Pancreas (tissue), 10 donors: ENCODE data around the gene RAP1GAP. TPM values are rescaled to one million over a fixed set of nuclear protein-coding genes. Genes with fewer than 3 reads are reported as not detected.

Experiments used
- ATAC-seq, 4 donors: fragments of 200-7000 bp; cut with Tn5 transposase; one replicate each; pipeline versions ENCODE4 v1.8.0 to v1.9.1; 2020; ENCODE audit warnings: mild to moderate bottlenecking in 4 of 4, moderate library complexity in 4 of 4
- DNase-seq, 6 donors: peaks; one replicate each; pipeline ENCODE4 v3.0.0-alpha.2; 2020
- FAIRE-seq: peaks from 2 replicates; lab custom pipeline; 2012; peaks lifted over from hg19 to GRCh38; lab: Jason Lieb, UNC
- H3K27ac ChIP-seq, 4 donors: fragments of 200-600 bp; sonication (generic); 1 replicate in 3 of 4; 2 replicates in 1 of 4; pipeline versions ENCODE4 v1.5.0 to v1.8.0; 2020
- H3K27me3 ChIP-seq, 4 donors: fragments of 200-600 bp; one replicate each; pipeline ENCODE4 v1.8.0; 2021
- H3K36me3 ChIP-seq, 3 donors: fragments of 200-600 bp; sonication (generic) in 1 of 3; one replicate each; pipeline versions ENCODE4 v1.5.0 to v1.8.0; 2020 to 2021
- H3K4me1 ChIP-seq, 3 donors: fragments of 200-600 bp; one replicate each; pipeline ENCODE4 v1.8.0; 2021
- H3K4me3 ChIP-seq, 4 donors: fragments of 200-600 bp; sonication (generic) in 2 of 4; one replicate each; pipeline versions ENCODE4 v1.5.0 to v1.8.0; 2020 to 2021
- H3K9me3 ChIP-seq, 4 donors: fragments of 200-600 bp; one replicate each; pipeline ENCODE4 v1.8.0; 2021
- WGBS, 2 donors: extraction: QIAGEN DNeasy Blood & Tissue Kit; methylation state at CpG; one replicate each; pipeline ENCODE4 v1.1.7; 2013; 5-methylcytosine and 5-hydroxymethylcytosine counted together
- intact Hi-C, 3 donors: fragments of 100-400 bp; cut with DNase I; formaldehyde crosslinking; loops; one replicate each; pipeline versions ENCODE4 v1.11.1 to v1.14.2; 2022
- polyA plus RNA-seq, 2 donors: library from polyadenylated mRNA; stranded (reverse); fragments of 200-250 nt; gene quantifications; one replicate each; pipeline ENCODE4 v1.2.3, GENCODE V29; 2013
- total RNA-seq, 6 donors: library from RNA; stranded (reverse); fragmentation: NEBNext Ultra II Directional in 4 of 6; extraction: Animal tissue kit (Norgen Biotek cat#: 25700) in 4 of 6; gene quantifications; one replicate each; pipeline versions ENCODE4 v1.2.1 to v1.2.4, GENCODE V29; 2021 to 2023
- TF ChIP-seq, protein P1 (sequence below), 4 donors: fragments of 200-600 bp; sonication (generic) in 3 of 4; IDR thresholded peaks; one replicate each; pipeline versions ENCODE4 v1.5.0 to v1.8.0; 2021; ENCODE audit warnings: antibody characterized with exemption in 4 of 4
- donor health status: healthy with polysubstance abuse.
- donor health status: DM: no; HTN: no; CAD: no; lungs with moderate emphysema.
- donor health status: DM: no; HTN: no; CAD: no.
- donor health status: control.
- donor health status: control.
- donor health status: Bipolar disorder and iron deficiency.
- donor health status: DM: yes; HTN: yes; CAD: no.
- donor health status: DM: no; HTN: no; CAD: no.
- donor health status: DM: no; HTN: no; CAD: no.
- donor health status: DM: yes; HTN: yes; CAD: no.

The RAP1GAP gene
- total and polyA plus RNA-seq, 8 donors = 53.4 to 100 (median 73.0) TPM

GRCh38 chr1:21586846-21587601 is 82.1 kb downstream of the RAP1GAP start:
- 31 to 41% methylated on average over 24 of the region's 24 CpGs for WGBS, 2 donors
- TF ChIP-seq, protein P1, sequence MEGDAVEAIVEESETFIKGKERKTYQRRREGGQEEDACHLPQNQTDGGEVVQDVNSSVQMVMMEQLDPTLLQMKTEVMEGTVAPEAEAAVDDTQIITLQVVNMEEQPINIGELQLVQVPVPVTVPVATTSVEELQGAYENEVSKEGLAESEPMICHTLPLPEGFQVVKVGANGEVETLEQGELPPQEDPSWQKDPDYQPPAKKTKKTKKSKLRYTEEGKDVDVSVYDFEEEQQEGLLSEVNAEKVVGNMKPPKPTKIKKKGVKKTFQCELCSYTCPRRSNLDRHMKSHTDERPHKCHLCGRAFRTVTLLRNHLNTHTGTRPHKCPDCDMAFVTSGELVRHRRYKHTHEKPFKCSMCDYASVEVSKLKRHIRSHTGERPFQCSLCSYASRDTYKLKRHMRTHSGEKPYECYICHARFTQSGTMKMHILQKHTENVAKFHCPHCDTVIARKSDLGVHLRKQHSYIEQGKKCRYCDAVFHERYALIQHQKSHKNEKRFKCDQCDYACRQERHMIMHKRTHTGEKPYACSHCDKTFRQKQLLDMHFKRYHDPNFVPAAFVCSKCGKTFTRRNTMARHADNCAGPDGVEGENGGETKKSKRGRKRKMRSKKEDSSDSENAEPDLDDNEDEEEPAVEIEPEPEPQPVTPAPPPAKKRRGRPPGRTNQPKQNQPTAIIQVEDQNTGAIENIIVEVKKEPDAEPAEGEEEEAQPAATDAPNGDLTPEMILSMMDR (IDR thresholded peaks at IDR 0.05) = no peak
- peak in 5 of 6 donors; percentile 39 to 71 (median 68) for DNase-seq
- intact Hi-C loops = no loop called here
- Histone ChIP-seq H3K4me3 (no peak overlapping the region), H3K4me1 (peaks cover 0 to 4% (median 0%) of the 10 kb centered on the region in 3 donors), H3K27ac (no peak overlapping the region), H3K27me3 (no peaks in the 10 kb centered on the region), H3K36me3 (no peaks in the 10 kb centered on the region), H3K9me3 (no peaks in the 10 kb centered on the region)
- ATAC-seq = peak; percentile 51 to 80 (median 72)
- no peak for FAIRE-seq

GRCh38 chr1:21586222-21586621 is 82.9 kb downstream of the RAP1GAP start:
- Histone ChIP-seq H3K27ac (no peak overlapping the region), H3K9me3 (no peaks in the 10 kb centered on the region), H3K4me3 (no peak overlapping the region), H3K4me1 (peaks cover 0 to 4% (median 0%) of the 10 kb centered on the region in 3 donors), H3K36me3 (no peaks in the 10 kb centered on the region), H3K27me3 (no peaks in the 10 kb centered on the region)
- TF ChIP-seq, protein P1 (IDR thresholded peaks at IDR 0.05) = no peak
- intact Hi-C loops = no loop called here
- FAIRE-seq = no peak
- no peak for ATAC-seq
- 57 to 72% methylated on average over 12 of the region's 12 CpGs for WGBS, 2 donors
- DNase-seq = no peak

DNA sequence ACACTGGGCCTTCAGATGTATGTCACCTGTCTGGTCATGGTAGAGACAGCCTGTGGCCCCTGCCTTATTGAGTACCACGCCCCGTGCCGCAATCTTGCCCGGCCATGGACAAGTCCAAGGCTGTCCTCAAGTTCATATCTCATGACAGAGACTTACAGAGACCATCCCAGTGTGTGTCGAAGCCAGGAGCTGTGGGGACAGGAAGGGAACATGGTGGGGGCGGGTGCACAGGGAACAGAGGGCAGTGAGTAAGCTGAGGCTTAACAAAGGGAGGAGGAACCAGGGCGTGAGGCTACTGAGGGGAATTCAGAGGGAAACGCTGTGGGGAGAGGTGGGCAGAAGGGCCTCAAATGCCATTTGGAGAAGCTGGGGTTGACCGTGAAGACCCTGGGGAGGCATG is 84.1 kb downstream of the RAP1GAP start:
- TF ChIP-seq, protein P1 (IDR thresholded peaks at IDR 0.05) = no peak
- ATAC-seq = no peak
- intact Hi-C loops = no loop called here

DNA sequence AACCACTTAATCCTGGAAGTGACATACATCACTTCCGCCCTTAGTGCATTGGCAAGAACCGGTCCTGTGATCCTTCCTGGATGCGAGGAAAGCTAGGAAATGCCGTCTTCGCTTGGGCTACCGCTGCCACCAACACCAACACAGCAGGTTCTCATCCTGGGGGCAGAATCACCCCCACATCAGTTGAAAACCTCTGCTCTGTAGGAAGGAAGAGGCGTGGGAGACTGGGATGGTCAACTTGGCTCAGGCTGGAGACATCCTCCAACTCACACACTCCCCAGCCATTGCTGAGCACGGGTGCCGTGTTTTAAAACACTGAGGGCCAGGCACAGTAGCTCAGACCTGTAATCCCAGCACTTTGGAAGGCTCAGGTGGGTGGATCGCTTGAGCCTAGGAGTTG is 85.1 kb downstream of the RAP1GAP start:
- WGBS, 2 donors = 65 to 77% methylated on average over 10 of the region's 10 CpGs
- TF ChIP-seq, protein P1 (IDR thresholded peaks at IDR 0.05) = no peak
- no peaks in the 10 kb centered on the region for H3K36me3 ChIP-seq
- H3K27ac ChIP-seq = no peak overlapping the region
- no peaks in the 10 kb centered on the region for H3K27me3 ChIP-seq
- no peak overlapping the region for H3K4me3 ChIP-seq
- DNase-seq = no peak
- intact Hi-C loops = no loop called here
- no peak for ATAC-seq
- no peak for FAIRE-seq
- no peaks in the 10 kb centered on the region for H3K4me1 ChIP-seq
- no peaks in the 10 kb centered on the region for H3K9me3 ChIP-seq

More for the DNA sequence above, 84.1 kb downstream of the RAP1GAP start:
- 84 to 88% methylated on average over 9 of the region's 9 CpGs for WGBS, 2 donors
- no peaks in the 10 kb centered on the region for H3K27me3 ChIP-seq
- DNase-seq (no peak), FAIRE-seq (no peak)
- no peak overlapping the region for H3K27ac ChIP-seq
- no peaks in the 10 kb centered on the region for H3K9me3 ChIP-seq
- no peaks in the 10 kb centered on the region for H3K36me3 ChIP-seq
- no peaks in the 10 kb centered on the region for H3K4me1 ChIP-seq
- H3K4me3 ChIP-seq = no peak overlapping the region

DNA sequence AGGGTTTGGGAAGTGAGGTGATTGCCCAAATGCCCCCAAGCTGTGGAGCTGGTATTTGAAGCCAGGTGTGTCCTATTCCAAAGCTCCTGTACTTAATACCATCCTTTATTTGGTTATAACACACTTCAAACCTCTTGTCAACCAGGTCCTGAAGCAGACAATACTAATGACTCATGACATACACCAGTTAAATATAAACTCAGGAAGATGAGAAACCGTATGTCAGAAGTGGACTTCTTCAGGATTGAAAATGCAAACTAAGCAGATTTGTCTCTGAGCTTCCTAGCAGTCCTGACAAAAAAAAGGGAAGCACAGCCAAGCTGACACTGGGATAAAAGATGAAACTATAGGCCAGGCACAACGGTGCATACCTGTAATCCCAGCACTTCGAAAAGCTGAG is 89.4 kb downstream of the RAP1GAP start:
- intact Hi-C loops = loop anchor here in 2 of 3 donors (10.0 kb wide), 2 partner anchors 75 to 205 kb away; partner anchors contain the start of gene ALPL (in 1 of the 2)
- DNase-seq (no peak), FAIRE-seq (no peak), ATAC-seq (no peak)
- H3K27ac ChIP-seq = no peak overlapping the region
- H3K27me3 ChIP-seq = no peaks in the 10 kb centered on the region
- H3K4me1 ChIP-seq = no peaks in the 10 kb centered on the region
- 61 to 66% methylated on average over 3 of the region's 3 CpGs for WGBS, 2 donors
- H3K36me3 ChIP-seq = no peaks in the 10 kb centered on the region
- H3K9me3 ChIP-seq = no peaks in the 10 kb centered on the region
- TF ChIP-seq, protein P1 (IDR thresholded peaks at IDR 0.05) = no peak
- no peak overlapping the region for H3K4me3 ChIP-seq
